Measurements from ENCODE around the gene MAD1L1. TPM values are rescaled to one million over a fixed set of nuclear protein-coding genes. Genes with fewer than 3 reads are reported as not detected.
"Not testable (repeated sequence)": the region's sequence is repeated elsewhere in the genome, so short reads cannot be mapped to it uniquely, and the experiment has no call there.

MAD1L1 gene
- total RNA-seq, 1 donor from 2014 or later: 16.2 TPM

- intact Hi-C loops (cut with micrococcal nuclease): no loop called here
- Histone ChIP-seq H3K27ac (replicated peaks) (no peak overlapping the region), H3K4me3 (no peak overlapping the region), H3K4me1 (peaks cover 18% of the 10 kb centered on the region), H3K36me3 (peaks cover 31% of the 10 kb centered on the region), H3K27me3 (ENCODE audit: low read depth) (no peaks in the 10 kb centered on the region), H3K9me3 (replicated peaks) (no peaks in the 10 kb centered on the region)
- DNase-seq: no peak
- TF ChIP-seq, protein P1, sequence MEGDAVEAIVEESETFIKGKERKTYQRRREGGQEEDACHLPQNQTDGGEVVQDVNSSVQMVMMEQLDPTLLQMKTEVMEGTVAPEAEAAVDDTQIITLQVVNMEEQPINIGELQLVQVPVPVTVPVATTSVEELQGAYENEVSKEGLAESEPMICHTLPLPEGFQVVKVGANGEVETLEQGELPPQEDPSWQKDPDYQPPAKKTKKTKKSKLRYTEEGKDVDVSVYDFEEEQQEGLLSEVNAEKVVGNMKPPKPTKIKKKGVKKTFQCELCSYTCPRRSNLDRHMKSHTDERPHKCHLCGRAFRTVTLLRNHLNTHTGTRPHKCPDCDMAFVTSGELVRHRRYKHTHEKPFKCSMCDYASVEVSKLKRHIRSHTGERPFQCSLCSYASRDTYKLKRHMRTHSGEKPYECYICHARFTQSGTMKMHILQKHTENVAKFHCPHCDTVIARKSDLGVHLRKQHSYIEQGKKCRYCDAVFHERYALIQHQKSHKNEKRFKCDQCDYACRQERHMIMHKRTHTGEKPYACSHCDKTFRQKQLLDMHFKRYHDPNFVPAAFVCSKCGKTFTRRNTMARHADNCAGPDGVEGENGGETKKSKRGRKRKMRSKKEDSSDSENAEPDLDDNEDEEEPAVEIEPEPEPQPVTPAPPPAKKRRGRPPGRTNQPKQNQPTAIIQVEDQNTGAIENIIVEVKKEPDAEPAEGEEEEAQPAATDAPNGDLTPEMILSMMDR (IDR thresholded peaks at IDR 0.05; ENCODE audit: borderline replicate concordance): no peak
Observed at GRCh38 chr7:2271273-2272026, 38.7 kb upstream of the MAD1L1 start.

DNA sequence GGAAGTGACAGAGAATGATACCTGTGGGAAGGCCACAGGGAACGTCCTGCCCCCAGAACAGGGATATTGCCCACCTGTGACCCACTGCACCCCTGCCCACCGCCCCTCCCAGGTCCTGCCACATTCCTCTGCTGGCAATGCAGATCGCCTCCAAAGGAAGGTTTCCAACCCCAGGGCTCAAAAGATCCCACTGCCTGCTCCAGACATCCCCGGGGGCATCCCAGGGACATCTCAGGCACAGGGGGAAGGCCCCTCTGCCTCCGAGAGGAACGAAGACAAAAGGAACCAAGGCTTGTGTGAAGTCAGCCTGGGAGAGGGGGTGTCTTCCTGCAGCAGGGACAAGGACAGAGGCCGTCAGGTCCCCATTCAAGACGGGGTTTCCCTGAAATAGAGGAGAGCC, 37.8 kb upstream of the MAD1L1 start:
- Histone ChIP-seq H3K9me3 (replicated peaks) (no peaks in the 10 kb centered on the region), H3K4me1 (peaks cover 18% of the 10 kb centered on the region), H3K27me3 (ENCODE audit: low read depth) (no peaks in the 10 kb centered on the region), H3K4me3 (no peak overlapping the region), H3K36me3 (peaks cover 35% of the 10 kb centered on the region), H3K27ac (replicated peaks) (no peak overlapping the region)
- TF ChIP-seq, protein P1 (IDR thresholded peaks at IDR 0.05; ENCODE audit: borderline replicate concordance): no peak
- intact Hi-C loops (cut with micrococcal nuclease): no loop called here
- DNase-seq: no peak

GRCh38 chr7:2269991-2270460, 37.3 kb upstream of the MAD1L1 start:
- Histone ChIP-seq H3K36me3 (peaks cover 35% of the 10 kb centered on the region), H3K27me3 (ENCODE audit: low read depth) (no peaks in the 10 kb centered on the region), H3K4me3 (no peak overlapping the region), H3K4me1 (peaks cover 18% of the 10 kb centered on the region), H3K27ac (replicated peaks) (peak overlapping the region; percentile 56), H3K9me3 (replicated peaks) (no peaks in the 10 kb centered on the region)
- TF ChIP-seq, protein P1 (IDR thresholded peaks at IDR 0.05; ENCODE audit: borderline replicate concordance): no peak
- DNase-seq: no peak
- intact Hi-C loops (cut with micrococcal nuclease): no loop called here

GRCh38 chr7:2269089-2269990, 36.6 kb upstream of the MAD1L1 start:
- H3K27me3 ChIP-seq (ENCODE audit: low read depth); DNase-seq; intact Hi-C loops (cut with micrococcal nuclease); H3K9me3 ChIP-seq (replicated peaks); H3K4me3 ChIP-seq: not testable (repeated sequence)
- peak overlapping the region; percentile 56 for H3K27ac ChIP-seq (replicated peaks)
- H3K4me1 ChIP-seq: peaks cover 18% of the 10 kb centered on the region
- peaks cover 29% of the 10 kb centered on the region for H3K36me3 ChIP-seq

GRCh38 chr7:2266911-2267310, 34.2 kb upstream of the MAD1L1 start:
- no peak overlapping the region for H3K4me3 ChIP-seq
- TF ChIP-seq, protein P1 (IDR thresholded peaks at IDR 0.05; ENCODE audit: borderline replicate concordance): no peak
- no peak overlapping the region for H3K27ac ChIP-seq (replicated peaks)
- no peaks in the 10 kb centered on the region for H3K9me3 ChIP-seq (replicated peaks)
- intact Hi-C loops (cut with micrococcal nuclease): no loop called here
- no peak for DNase-seq
- H3K27me3 ChIP-seq (ENCODE audit: low read depth): no peaks in the 10 kb centered on the region
- peaks cover 36% of the 10 kb centered on the region for H3K36me3 ChIP-seq
- H3K4me1 ChIP-seq: peaks cover 18% of the 10 kb centered on the region

All from left ventricle myocardium inferior (tissue), 1 donor.